ENCODE results near the gene ITIH1. TPM values are rescaled to one million over a fixed set of nuclear protein-coding genes. Genes with fewer than 3 reads are reported as not detected.

ITIH1 gene
- total RNA-seq, 1 donor from 2014 or later: not detected

GRCh38 chr3:52790337-52790736, 12.9 kb downstream of the ITIH1 start:
- no peak overlapping the region for H3K4me3 Mint-ChIP-seq

GRCh38 chr3:52790741-52791140, 13.3 kb downstream of the ITIH1 start:
- Mint-ChIP-seq H3K27me3 (ENCODE audit: insufficient read depth, low read depth) (peaks cover 2% of the 10 kb centered on the region), H3K4me1 (peaks cover 24% of the 10 kb centered on the region), H3K27ac (no peak overlapping the region), H3K4me3 (no peak overlapping the region), H3K36me3 (no peaks in the 10 kb centered on the region), H3K9me3 (no peaks in the 10 kb centered on the region)
- H3K4me2 ChIP-seq: no peak overlapping the region
- H3K79me2 ChIP-seq (ENCODE audit: low read depth): no peaks in the 10 kb centered on the region
- H3K4me1 ChIP-seq: no peaks in the 10 kb centered on the region
- TF ChIP-seq EZH2 (IDR thresholded peaks at IDR 0.05): no peak
- no peak for TF ChIP-seq CTCF (IDR thresholded peaks at IDR 0.05)
- no peak for TF ChIP-seq EZH2phosphoT487 (IDR thresholded peaks at IDR 0.05)
- H3K36me3 ChIP-seq: no peaks in the 10 kb centered on the region
- no peaks in the 10 kb centered on the region for H3K9me3 ChIP-seq (ENCODE audit: low read depth)
- no peak for DNase-seq (ENCODE audit: low spot score)
- no peak overlapping the region for H3K9ac ChIP-seq
- no peaks in the 10 kb centered on the region for H3F3A ChIP-seq (ENCODE audit: low read depth)
- H4K20me1 ChIP-seq (ENCODE audit: low read depth): no peaks in the 10 kb centered on the region
- no peak overlapping the region for H3K4me3 ChIP-seq
- H3K27ac ChIP-seq: no peak overlapping the region
- H3K27me3 ChIP-seq: no peaks in the 10 kb centered on the region
- H2AFZ ChIP-seq (replicated peaks): no peak overlapping the region

More at GRCh38 chr3:52790337-52790736, 12.9 kb downstream of the ITIH1 start:
- Histone ChIP-seq H3K4me3 (no peak overlapping the region), H3K9me3 (ENCODE audit: low read depth) (no peaks in the 10 kb centered on the region), H3K27ac (no peak overlapping the region), H2AFZ (replicated peaks) (no peak overlapping the region), H3K27me3 (no peaks in the 10 kb centered on the region), H3K4me2 (no peak overlapping the region), H4K20me1 (ENCODE audit: low read depth) (no peaks in the 10 kb centered on the region), H3K36me3 (no peaks in the 10 kb centered on the region), H3K4me1 (no peaks in the 10 kb centered on the region), H3K79me2 (ENCODE audit: low read depth) (no peaks in the 10 kb centered on the region), H3K9ac (no peak overlapping the region), H3F3A (ENCODE audit: low read depth) (no peaks in the 10 kb centered on the region)
- peaks cover 2% of the 10 kb centered on the region for H3K27me3 Mint-ChIP-seq (ENCODE audit: insufficient read depth, low read depth)
- no peaks in the 10 kb centered on the region for H3K36me3 Mint-ChIP-seq
- no peaks in the 10 kb centered on the region for H3K9me3 Mint-ChIP-seq
- no peak for DNase-seq (ENCODE audit: low spot score)
- peaks cover 24% of the 10 kb centered on the region for H3K4me1 Mint-ChIP-seq
- TF ChIP-seq EZH2phosphoT487 (IDR thresholded peaks at IDR 0.05): no peak
- no peak for TF ChIP-seq CTCF (IDR thresholded peaks at IDR 0.05)
- TF ChIP-seq EZH2 (IDR thresholded peaks at IDR 0.05): no peak
- no peak overlapping the region for H3K27ac Mint-ChIP-seq

- no peak overlapping the region for H3K4me3 ChIP-seq
- no peak for TF ChIP-seq EZH2 (IDR thresholded peaks at IDR 0.05)
- TF ChIP-seq EZH2phosphoT487 (IDR thresholded peaks at IDR 0.05): no peak
- TF ChIP-seq CTCF (IDR thresholded peaks at IDR 0.05): no peak
- peaks cover 2% of the 10 kb centered on the region for H3K27me3 Mint-ChIP-seq (ENCODE audit: insufficient read depth, low read depth)
- no peaks in the 10 kb centered on the region for H3K4me1 ChIP-seq
- no peak overlapping the region for H3K9ac ChIP-seq
- no peak overlapping the region for H3K4me3 Mint-ChIP-seq
- H3F3A ChIP-seq (ENCODE audit: low read depth): no peaks in the 10 kb centered on the region
- H2AFZ ChIP-seq (replicated peaks): no peak overlapping the region
- no peaks in the 10 kb centered on the region for H3K9me3 ChIP-seq (ENCODE audit: low read depth)
- no peak overlapping the region for H3K27ac Mint-ChIP-seq
- H3K36me3 Mint-ChIP-seq: no peaks in the 10 kb centered on the region
- no peak overlapping the region for H3K4me2 ChIP-seq
- no peaks in the 10 kb centered on the region for H4K20me1 ChIP-seq (ENCODE audit: low read depth)
- no peak for DNase-seq (ENCODE audit: low spot score)
- no peak overlapping the region for H3K27ac ChIP-seq
- no peaks in the 10 kb centered on the region for H3K9me3 Mint-ChIP-seq
- H3K36me3 ChIP-seq: no peaks in the 10 kb centered on the region
- H3K79me2 ChIP-seq (ENCODE audit: low read depth): no peaks in the 10 kb centered on the region
- H3K27me3 ChIP-seq: no peaks in the 10 kb centered on the region
- H3K4me1 Mint-ChIP-seq: peaks cover 24% of the 10 kb centered on the region
Measured at GRCh38 chr3:52791366-52791765, 14.0 kb downstream of the ITIH1 start.

Data from neural progenitor cell (in vitro differentiated cells).